Limb (tissue), 2 donors: Measurements from ENCODE around the gene BMP8B.

Experiments used
- DNase-seq, 2 donors: peaks; one replicate each; pipeline ENCODE4 v3.0.0-alpha.2; 2016; ENCODE audit errors: extremely low spot score in 2 of 2

The BMP8B gene

DNA sequence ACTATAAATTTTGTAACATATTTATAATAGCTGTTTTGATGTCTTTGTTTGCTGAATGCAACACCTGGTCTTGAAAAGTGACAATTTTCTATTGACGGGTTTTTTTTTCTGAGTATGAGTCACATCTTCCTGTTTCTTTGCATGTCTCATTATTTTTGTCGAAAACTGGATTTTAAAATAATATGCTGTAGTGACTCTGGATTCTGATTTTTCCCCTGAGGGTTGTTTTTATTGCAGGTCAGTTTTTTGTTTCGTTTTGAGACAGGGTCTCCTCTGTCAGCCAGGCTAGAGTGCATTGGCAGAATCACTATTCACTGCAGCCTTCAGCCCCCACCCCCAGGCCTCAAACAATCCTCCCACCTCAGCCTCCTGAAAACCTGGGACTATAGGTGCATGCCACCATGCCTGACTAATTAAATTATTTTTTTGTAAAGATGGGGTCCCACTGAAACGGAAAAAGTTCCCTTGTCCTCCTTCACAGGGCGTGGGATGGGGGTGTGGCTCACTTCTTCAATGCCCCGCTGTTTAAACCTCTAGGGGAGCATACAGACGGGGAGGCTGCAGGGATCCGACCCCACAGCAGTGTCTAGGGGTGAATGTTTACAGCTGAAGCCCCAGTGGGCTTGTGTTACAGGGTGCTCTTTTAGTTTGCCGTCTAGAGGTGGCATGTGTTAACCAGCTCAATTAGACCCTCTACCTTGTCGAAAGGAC lies 61.3 kb downstream of the BMP8B start:
- no peak for DNase-seq

DNA sequence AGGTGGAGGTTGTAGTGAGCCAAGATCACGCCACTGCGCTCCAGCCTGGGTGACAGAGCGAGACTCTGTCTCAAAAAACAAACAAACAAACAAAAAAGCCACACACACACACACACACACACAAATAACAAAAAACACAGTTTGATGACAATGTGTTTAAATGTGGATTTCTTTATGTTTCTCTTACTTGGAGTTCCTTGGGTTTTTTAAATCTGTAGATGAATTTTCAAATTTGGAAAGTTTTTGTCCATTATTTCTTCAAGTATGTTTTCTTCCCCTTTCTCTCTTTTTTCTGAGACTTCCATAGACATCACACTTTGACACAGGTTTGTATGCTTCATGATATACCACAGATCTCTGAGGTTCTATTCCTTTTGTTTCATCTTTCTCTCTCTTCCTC lies 62.1 kb downstream of the BMP8B start:
- no peak for DNase-seq

DNA sequence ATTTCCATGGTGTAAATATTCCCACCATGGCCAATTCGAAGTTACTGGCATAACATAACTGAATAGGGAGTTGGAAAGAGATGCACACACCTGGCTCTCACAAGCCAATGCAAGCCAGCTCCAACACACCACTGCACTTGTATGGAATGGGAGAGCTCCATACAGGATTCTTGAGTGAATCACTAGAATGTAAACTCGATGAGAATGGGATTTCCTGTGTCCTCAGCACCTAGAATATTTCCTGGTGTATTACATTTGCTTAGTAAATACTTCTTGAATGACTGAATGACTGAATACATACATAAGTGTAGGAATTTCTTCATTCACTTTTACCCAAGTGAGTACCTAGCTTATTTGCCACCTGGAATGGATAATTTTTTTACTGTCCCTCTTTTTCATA lies 66.2 kb downstream of the BMP8B start:
- DNase-seq, result no peak

DNA sequence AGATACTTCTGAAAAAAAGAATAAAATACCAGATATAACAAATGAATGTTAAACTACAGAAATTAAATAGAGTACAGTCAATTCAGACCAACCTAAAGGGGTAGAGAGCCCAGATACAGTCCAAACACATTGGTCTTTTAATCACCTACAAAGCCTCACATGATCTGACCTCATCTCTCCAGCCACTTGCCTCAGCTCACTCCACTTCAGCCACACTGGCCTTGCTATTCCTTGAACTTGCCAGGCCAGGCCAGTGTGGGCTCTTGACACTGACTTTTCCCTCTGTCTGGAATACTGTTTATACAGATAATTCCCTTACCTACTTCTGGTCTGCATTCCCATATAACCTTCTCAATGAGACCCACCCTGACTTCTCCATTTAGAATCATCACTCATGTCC lies 67.0 kb downstream of the BMP8B start:
- no peak for DNase-seq

DNA sequence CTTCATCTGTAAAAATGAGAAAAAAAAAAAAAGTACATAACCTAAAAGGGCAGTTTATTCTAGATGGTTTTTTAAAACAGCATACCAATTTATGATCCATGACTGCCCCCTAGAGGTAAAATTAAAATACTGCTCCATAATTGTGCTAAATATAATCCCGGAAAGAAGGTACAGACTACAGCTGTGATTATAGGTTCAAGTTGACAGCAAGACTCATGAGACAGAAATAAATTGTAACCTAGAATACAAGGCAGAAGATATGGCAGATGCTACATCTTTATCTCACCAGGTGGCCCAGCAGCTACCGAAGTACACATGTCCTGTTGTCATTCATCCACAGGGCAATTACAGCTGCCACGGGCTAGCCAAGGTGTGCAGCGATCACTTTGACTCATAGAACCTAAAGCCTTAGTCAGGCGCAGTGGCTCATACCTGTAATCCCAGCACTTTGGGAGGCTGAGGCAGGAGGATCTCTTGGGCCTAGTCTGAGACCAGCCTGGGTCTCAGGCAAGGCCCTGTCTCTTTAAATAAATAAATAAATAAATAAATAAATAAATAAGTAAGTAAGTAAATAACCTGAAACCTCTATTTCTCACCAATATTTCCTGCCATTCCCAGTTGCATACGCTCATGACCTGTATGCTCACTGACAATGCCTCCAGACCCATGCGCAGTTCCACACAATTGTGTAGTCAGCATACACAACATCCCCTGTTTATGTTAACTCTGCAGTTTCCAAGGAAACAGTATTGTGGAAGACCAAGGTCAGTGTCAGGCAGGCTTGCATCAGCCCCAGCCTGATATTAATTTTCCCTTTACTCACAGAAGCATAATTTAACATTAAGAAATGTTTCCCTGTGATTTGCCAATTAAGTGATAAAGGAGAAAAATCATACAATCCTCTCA lies 68.3 kb downstream of the BMP8B start:
- DNase-seq, result peak in 1 of 2 donors; percentile 79

DNA sequence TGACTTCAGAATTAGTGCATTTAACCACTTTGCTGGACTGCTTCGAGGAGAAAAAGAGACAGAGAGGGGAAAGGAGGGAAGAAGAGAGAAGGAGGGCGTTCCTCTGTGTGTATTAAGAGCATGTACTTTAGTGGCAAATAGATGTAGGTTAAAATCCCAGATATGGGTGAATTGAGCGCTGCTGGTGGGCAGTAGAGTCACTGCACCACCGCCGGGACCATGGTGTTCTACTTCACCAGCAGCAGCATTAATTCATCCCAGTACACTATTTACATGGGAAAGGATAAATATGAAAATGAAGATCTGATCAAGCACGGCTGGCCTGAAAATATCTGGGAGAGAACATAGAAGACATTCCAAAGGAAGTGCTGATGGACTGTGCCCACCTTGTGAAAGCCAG lies 70.9 kb downstream of the BMP8B start:
- DNase-seq, result no peak

DNA sequence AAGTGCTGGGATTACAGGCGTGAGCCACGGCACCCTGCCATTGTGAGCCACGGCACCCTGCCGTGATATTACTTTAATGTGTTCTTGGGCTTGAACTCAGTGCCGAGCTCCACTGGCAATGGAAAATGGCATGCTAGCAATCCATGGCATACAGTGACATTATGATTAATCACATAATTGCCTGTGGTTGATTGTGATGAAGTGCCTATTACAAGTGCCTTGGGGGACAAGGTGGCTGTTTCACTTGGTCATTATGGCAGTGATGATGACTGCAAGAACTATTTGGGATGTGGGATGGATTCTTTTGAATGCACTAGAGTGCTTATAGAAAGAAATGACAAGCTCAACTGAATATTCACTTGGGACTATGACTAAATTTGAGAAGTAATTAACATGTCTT lies 75.1 kb downstream of the BMP8B start:
- no peak for DNase-seq

DNA sequence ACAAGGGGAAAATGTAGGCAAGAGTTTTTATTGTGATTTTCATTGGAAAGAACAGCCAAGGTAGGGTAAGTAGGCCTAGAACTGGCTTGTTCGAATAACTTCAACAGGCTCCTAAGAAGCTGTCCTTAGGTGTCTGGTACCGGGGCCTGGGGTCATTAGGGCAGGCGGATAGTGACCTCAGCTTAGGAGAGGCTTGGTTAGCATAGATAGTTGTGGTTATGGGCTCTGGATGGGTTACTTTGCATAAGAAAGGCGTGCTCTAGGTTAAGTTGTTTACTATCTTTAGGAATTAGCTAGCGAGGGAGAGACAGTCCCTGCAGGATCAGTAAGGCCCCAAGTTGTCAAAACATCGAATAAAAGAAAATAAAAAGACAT lies 76.7 kb downstream of the BMP8B start:
- DNase-seq, result no peak

DNA sequence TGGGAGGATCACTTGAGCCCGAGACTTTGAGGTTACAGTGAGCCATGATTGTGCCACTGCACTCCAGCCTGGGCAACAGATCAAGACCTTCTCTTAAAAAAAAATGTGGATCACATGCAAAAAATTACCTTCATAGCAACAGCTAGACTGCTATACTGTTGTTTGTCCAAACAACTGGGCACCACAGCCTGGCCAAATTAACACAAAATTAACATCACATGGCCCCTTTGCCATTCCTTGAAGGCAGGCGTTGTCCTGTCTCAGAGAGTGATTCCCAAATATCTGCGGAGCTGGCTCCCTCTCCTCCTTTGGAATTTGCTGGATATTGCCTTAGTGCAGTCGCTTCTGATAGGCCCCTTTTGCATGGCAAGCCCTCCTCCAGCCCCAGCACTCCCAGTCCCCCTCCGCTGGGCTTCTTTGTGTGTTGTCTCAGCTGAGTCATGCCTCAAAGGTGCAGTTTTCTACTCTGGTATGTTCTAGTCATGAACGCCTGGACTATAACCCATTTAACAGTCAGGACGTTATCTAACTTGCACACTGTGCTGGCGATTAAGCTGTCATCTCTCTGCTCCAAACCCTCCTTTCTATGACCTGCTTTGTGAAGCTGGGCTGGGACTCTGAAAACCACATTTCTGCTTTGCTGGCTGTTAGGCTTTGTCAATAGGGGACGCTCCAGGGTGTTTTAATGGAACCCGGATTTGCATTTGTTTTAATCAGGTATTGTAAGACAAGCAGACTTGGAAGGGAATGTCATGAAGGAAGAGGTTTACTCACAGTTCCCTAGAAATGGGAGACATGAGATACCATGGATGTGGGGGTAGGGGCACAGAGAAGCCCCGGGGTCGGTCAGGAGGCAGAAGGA lies 77.3 kb downstream of the BMP8B start:
- no peak for DNase-seq

DNA sequence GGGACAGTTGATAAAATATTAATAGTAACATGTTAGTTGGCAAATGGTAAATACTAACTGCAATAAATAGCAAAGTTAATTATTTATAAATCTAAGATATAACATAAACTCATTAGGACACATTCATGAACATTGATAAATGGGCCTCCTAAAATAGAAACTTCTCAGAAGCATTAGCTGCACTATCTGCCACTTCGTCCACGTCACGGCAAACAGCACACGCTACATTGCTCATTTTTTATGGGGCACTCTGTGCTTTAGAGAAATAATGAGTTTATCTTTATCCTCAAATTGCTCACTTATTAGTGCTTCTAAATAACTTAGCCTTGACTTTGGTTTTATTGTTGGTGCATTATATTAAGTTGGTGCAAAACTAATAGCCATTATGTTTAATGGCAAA lies 81.2 kb downstream of the BMP8B start:
- no peak for DNase-seq
